Measurements from ENCODE around the gene LCE1E. TPM values are rescaled to one million over a fixed set of nuclear protein-coding genes. Genes with fewer than 3 reads are reported as not detected.
A peak's percentile ranks its signal among the peaks of the same experiment; 100 is the strongest.

Gene LCE1E
- total and polyA plus RNA-seq, 10 of the 15 experiments (the other 5 are each of a cell fraction or from before 2014, with no cell fraction given), result 0.33 to 8.2 (median 1.3) TPM; not detected in 1

DNA sequence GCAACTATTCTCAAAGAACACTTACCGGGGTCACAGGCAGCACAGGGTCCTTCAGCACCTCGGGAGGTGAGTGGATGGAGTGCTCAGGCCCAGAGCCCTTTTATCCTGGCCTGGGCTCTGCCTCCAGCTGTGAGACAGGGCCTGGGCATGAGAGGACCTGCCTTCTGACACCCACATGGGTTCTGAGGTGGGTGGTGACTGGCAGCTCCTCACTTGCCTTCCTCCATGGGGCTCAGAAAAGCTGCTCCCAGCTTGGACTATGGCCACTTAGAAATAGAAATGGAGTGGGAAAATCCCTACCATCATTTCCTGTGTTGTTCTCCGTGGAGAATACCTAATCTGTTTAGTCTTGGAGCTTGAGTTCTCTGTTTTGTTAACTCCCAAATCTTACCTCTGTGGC lies 20.5 kb downstream of the LCE1E start, which contains the start of gene LCE1C (continued):
- TF ChIP-seq, protein P1, sequence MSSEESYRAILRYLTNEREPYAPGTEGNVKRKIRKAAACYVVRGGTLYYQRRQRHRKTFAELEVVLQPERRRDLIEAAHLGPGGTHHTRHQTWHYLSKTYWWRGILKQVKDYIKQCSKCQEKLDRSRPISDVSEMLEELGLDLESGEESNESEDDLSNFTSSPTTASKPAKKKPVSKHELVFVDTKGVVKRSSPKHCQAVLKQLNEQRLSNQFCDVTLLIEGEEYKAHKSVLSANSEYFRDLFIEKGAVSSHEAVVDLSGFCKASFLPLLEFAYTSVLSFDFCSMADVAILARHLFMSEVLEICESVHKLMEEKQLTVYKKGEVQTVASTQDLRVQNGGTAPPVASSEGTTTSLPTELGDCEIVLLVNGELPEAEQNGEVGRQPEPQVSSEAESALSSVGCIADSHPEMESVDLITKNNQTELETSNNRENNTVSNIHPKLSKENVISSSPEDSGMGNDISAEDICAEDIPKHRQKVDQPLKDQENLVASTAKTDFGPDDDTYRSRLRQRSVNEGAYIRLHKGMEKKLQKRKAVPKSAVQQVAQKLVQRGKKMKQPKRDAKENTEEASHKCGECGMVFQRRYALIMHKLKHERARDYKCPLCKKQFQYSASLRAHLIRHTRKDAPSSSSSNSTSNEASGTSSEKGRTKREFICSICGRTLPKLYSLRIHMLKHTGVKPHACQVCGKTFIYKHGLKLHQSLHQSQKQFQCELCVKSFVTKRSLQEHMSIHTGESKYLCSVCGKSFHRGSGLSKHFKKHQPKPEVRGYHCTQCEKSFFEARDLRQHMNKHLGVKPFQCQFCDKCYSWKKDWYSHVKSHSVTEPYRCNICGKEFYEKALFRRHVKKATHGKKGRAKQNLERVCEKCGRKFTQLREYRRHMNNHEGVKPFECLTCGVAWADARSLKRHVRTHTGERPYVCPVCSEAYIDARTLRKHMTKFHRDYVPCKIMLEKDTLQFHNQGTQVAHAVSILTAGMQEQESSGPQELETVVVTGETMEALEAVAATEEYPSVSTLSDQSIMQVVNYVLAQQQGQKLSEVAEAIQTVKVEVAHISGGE (CRISPR knock-in tag; IDR thresholded peaks at IDR 0.05), result no peak
- TF ChIP-seq CHD2 (IDR thresholded peaks at IDR 0.05; ENCODE audit: borderline replicate concordance, low read depth, low read length), result no peak

DNA sequence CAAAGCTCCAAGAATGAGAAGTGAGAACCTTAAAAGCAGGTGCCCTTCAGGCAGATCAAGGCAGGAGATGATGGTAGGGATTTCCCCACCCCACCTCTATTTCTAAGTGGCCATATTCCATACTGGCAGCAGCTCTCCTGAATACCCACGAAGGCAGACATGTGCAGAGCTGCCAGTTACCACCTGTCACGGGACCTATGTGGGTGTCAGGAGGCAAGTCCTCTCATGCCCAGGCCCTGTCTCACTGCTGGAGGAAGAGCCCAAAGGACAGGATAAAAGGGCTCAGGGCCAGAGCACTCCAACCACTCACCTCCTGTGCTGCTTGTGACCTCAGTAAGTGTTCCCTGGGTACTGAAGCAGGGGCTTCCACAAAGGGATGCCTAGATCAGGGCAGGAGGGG lies 25.0 kb downstream of the LCE1E start:
- ChIA-PET RAD21 (ENCODE audit: unreplicated experiment) (no interaction called here), CTCF (no interaction called here), POLR2A (no interaction called here), SMC1A (ENCODE audit: uncharacterized antibody, unreplicated experiment) (no interaction called here)
- no peak overlapping the region for H3K9ac ChIP-seq (ENCODE audit: control insufficient read depth, insufficient read depth, low read length)
- no TSS peak for BruUV-seq (replicated peaks)
- no peak overlapping the region for H3K4me2 ChIP-seq (ENCODE audit: control insufficient read depth, insufficient read depth)
- peaks cover 0 to 5% of the 10 kb centered on the region in 2 experiments; a peak in 1 of 4 replicates for H3K27me3 ChIP-seq (replicated peaks in 1 of 2; ENCODE audit: control insufficient read depth in 2 of 2, insufficient read depth in 2 of 2, low read length in 1 of 2)
- 0% methylated on average over 2 of the region's 2 CpGs for WGBS (ENCODE audit: insufficient coverage, insufficient replicate concordance, low lambda C conversion rate, missing lambda C conversion rate)
- no peaks in the 10 kb centered on the region for H3K79me2 ChIP-seq (ENCODE audit: control insufficient read depth, insufficient read depth, low read length)
- FAIRE-seq (no peak), DNase-seq (ENCODE audit: low read depth, low spot score) (no peak), ATAC-seq (peak; percentile 57)
- intact Hi-C loops (cut with micrococcal nuclease; ENCODE audit: unreplicated experiment) (no loop called here), in situ Hi-C loops (cut with MboI) (no loop called here)
- no peak overlapping the region for H3K4me3 ChIP-seq
- H3K27ac ChIP-seq (ENCODE audit: control insufficient read depth, insufficient read depth), result no peak overlapping the region
- TF ChIP-seq FOXK2 (IDR thresholded peaks at IDR 0.05), result no peak
- TF ChIP-seq NKRF (conservative IDR thresholded peaks at IDR 0.05), result no peak
- no peak for TF ChIP-seq SP1 (IDR thresholded peaks at IDR 0.05; ENCODE audit: low read depth, low read length)
- TF ChIP-seq BHLHE40 (IDR thresholded peaks at IDR 0.05; ENCODE audit: borderline replicate concordance in 1 of 2, low read depth in 2 of 2, low read length in 1 of 2), result peak in 1 of 2 experiments; percentile 19; a peak in 1 of 4 replicates
- no peaks in the 10 kb centered on the region for H3K36me3 ChIP-seq (ENCODE audit: control insufficient read depth in 2 of 2, insufficient read depth in 2 of 2, low read length in 1 of 2)
- no peaks in the 10 kb centered on the region for H3K9me3 ChIP-seq (replicated peaks; ENCODE audit: control insufficient read depth, insufficient read depth, low read length)
- H4K20me1 ChIP-seq (ENCODE audit: control insufficient read depth, insufficient read depth), result no peaks in the 10 kb centered on the region
- H3K4me1 ChIP-seq (ENCODE audit: control insufficient read depth, insufficient read depth, low read length), result no peaks in the 10 kb centered on the region
- H2AFZ ChIP-seq (ENCODE audit: control insufficient read depth, low read depth, low read length), result no peak overlapping the region
